H1 (cell line): Measurements from ENCODE around the gene EEIG2.

ENCODE experiments used
- CREB1 ChIP-seq: IDR thresholded peaks from 2 replicates; pipeline ENCODE4 v1.6.1; 2012; ENCODE audit warnings: inconsistent platforms
- EP300 ChIP-seq, 2 experiments: IDR thresholded peaks; 1 replicate in 1 of 2; 2 replicates in 1 of 2; pipeline ENCODE4 v1.6.1; 2011 to 2012; ENCODE audit warnings: low read depth in 2 of 2, low read length in 2 of 2, mild to moderate bottlenecking in 2 of 2, borderline replicate concordance in 1 of 2, inconsistent platforms in 1 of 2, moderate library complexity in 1 of 2
- EZH2 ChIP-seq: fragments of 200-600 bp; sonication (generic); IDR thresholded peaks from 2 replicates; pipeline ENCODE4 v1.7.1; 2012; ENCODE audit warnings: low read depth, mild to moderate bottlenecking, moderate library complexity, low read length, inconsistent platforms; ENCODE audit not compliant: severe bottlenecking
- HDAC2 ChIP-seq, 2 experiments: fragments of 300-600 bp in 1 of 2; sonication (generic) in 1 of 2; IDR thresholded peaks; 2 replicates each; pipeline ENCODE4 v1.6.1; 2011 to 2012; ENCODE audit warnings: low read depth in 2 of 2, low read length in 2 of 2, mild to moderate bottlenecking in 2 of 2, moderate library complexity in 2 of 2, borderline replicate concordance in 1 of 2, inconsistent platforms in 1 of 2
- JUND ChIP-seq: IDR thresholded peaks from 2 replicates; pipeline ENCODE4 v1.6.1; 2011; ENCODE audit warnings: mild to moderate bottlenecking, improper control_type of control experiment, low read length
- POLR2A ChIP-seq, 2 experiments: IDR thresholded peaks; 1 replicate in 1 of 2; 2 replicates in 1 of 2; pipeline ENCODE4 v1.6.1; 2011; ENCODE audit warnings: low read depth in 2 of 2, low read length in 2 of 2, mild to moderate bottlenecking in 2 of 2; ENCODE audit errors: control extremely low read depth in 1 of 2
- POLR2AphosphoS5 ChIP-seq: IDR thresholded peaks from 2 replicates; pipeline ENCODE4 v1.6.1; 2011; ENCODE audit warnings: low read depth, low read length
- SIN3A ChIP-seq, 2 experiments: IDR thresholded peaks in 1 of 2; conservative IDR thresholded peaks in 1 of 2; 2 replicates each; pipeline ENCODE4 v1.6.1; 2011 to 2012; ENCODE audit warnings: low read length in 2 of 2, improper control_type of control experiment in 1 of 2, low read depth in 1 of 2, mild to moderate bottlenecking in 1 of 2
- TAF1 ChIP-seq: IDR thresholded peaks from 2 replicates; pipeline ENCODE4 v1.6.1; 2011; ENCODE audit warnings: mild to moderate bottlenecking, low read depth, low read length
- TF ChIP-seq, protein P1 (sequence below), 3 experiments: IDR thresholded peaks; 1 replicate in 2 of 3; 2 replicates in 1 of 3; pipeline versions ENCODE4 v1.5.1 to v1.6.1; 2011; ENCODE audit warnings: low read length in 3 of 3, mild to moderate bottlenecking in 3 of 3, inconsistent platforms in 2 of 3, low read depth in 1 of 3, moderate library complexity in 1 of 3; ENCODE audit not compliant: insufficient read depth in 1 of 3; ENCODE audit errors: control extremely low read depth in 1 of 3
- TF ChIP-seq, protein P2 (sequence below): IDR thresholded peaks from 2 replicates; pipeline ENCODE4 v1.6.1; 2011; ENCODE audit warnings: low read length, improper control_type of control experiment
- TF ChIP-seq, protein P3 (sequence below): IDR thresholded peaks from 2 replicates; pipeline ENCODE4 v1.6.1; 2012; ENCODE audit warnings: inconsistent platforms

DNA sequence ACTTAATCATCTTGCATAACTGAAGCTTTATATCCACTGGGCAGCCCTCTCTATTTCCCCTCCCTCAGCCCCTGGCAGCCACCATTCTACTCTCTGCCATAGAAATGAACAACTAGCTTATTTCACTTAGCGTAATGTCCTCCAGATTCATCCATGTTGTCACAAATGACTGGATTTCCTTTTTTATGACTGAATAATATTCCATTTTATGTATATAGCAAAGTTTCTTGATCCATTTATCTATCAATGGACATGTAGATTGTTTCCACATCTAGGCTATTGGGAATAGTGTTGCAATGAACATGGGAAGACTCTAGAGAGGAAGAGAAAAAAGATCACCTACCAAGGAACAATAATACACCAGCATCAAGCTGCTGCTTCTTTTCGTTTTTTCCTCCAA lies 32.1 kb upstream of the EEIG2 start:
- TF ChIP-seq, protein P1, sequence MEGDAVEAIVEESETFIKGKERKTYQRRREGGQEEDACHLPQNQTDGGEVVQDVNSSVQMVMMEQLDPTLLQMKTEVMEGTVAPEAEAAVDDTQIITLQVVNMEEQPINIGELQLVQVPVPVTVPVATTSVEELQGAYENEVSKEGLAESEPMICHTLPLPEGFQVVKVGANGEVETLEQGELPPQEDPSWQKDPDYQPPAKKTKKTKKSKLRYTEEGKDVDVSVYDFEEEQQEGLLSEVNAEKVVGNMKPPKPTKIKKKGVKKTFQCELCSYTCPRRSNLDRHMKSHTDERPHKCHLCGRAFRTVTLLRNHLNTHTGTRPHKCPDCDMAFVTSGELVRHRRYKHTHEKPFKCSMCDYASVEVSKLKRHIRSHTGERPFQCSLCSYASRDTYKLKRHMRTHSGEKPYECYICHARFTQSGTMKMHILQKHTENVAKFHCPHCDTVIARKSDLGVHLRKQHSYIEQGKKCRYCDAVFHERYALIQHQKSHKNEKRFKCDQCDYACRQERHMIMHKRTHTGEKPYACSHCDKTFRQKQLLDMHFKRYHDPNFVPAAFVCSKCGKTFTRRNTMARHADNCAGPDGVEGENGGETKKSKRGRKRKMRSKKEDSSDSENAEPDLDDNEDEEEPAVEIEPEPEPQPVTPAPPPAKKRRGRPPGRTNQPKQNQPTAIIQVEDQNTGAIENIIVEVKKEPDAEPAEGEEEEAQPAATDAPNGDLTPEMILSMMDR (IDR thresholded peaks at IDR 0.05; ENCODE audit: control extremely low read depth in 1 of 3, insufficient read depth in 1 of 3, low read depth in 1 of 3, low read length in 3 of 3): no peak
- TF ChIP-seq SIN3A (conservative IDR thresholded peaks at IDR 0.05 in 1 of 2, IDR thresholded peaks at IDR 0.05 in 1 of 2; ENCODE audit: low read depth in 1 of 2, low read length in 2 of 2) (no peak), POLR2A (IDR thresholded peaks at IDR 0.05; ENCODE audit: control extremely low read depth in 1 of 2, low read depth in 2 of 2, low read length in 2 of 2) (no peak), JUND (no peak), TAF1 (no peak), POLR2AphosphoS5 (no peak), EP300 (IDR thresholded peaks at IDR 0.05; ENCODE audit: borderline replicate concordance in 1 of 2, low read depth in 2 of 2, low read length in 2 of 2) (no peak), EZH2 (no peak), HDAC2 (IDR thresholded peaks at IDR 0.05; ENCODE audit: borderline replicate concordance in 1 of 2, low read depth in 2 of 2, low read length in 2 of 2) (no peak), CREB1 (no peak)
- TF ChIP-seq, protein P2, sequence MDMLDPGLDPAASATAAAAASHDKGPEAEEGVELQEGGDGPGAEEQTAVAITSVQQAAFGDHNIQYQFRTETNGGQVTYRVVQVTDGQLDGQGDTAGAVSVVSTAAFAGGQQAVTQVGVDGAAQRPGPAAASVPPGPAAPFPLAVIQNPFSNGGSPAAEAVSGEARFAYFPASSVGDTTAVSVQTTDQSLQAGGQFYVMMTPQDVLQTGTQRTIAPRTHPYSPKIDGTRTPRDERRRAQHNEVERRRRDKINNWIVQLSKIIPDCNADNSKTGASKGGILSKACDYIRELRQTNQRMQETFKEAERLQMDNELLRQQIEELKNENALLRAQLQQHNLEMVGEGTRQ: no peak
- TF ChIP-seq, protein P3, sequence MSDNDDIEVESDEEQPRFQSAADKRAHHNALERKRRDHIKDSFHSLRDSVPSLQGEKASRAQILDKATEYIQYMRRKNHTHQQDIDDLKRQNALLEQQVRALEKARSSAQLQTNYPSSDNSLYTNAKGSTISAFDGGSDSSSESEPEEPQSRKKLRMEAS: no peak
